Type B pancreatic cell (in vitro differentiated cells): Measurements from ENCODE around the gene ZKSCAN8. TPM values are rescaled to one million over a fixed set of nuclear protein-coding genes. Genes with fewer than 3 reads are reported as not detected.
A peak's percentile ranks its signal among the peaks of the same experiment; 100 is the strongest.
"Not testable (repeated sequence)": the region's sequence is repeated elsewhere in the genome, so short reads cannot be mapped to it uniquely, and the experiment has no call there.

ENCODE experiments used
- DNase-seq: peaks from one replicate; pipeline ENCODE4 v3.0.0; 2021; ENCODE audit warnings: mixed read lengths; ENCODE audit not compliant: unreplicated experiment; ENCODE audit errors: extremely low spot score
- H3K27ac Mint-ChIP-seq: 2 replicates; pipeline ENCODE4 v1.8.0; 2021; ENCODE audit warnings: mild to moderate bottlenecking, mixed read lengths
- H3K27me3 Mint-ChIP-seq: 2 replicates; pipeline ENCODE4 v1.8.0; 2021; ENCODE audit warnings: mixed read lengths
- H3K36me3 Mint-ChIP-seq: 2 replicates; pipeline ENCODE4 v1.8.0; 2021; ENCODE audit warnings: mixed read lengths
- H3K4me1 Mint-ChIP-seq: one replicate; pipeline ENCODE4 v1.8.0; 2021; ENCODE audit warnings: mixed read lengths; ENCODE audit not compliant: unreplicated experiment
- H3K4me3 Mint-ChIP-seq: 2 replicates; pipeline ENCODE4 v1.8.0; 2021; ENCODE audit warnings: mild to moderate bottlenecking, mixed read lengths
- H3K9me3 Mint-ChIP-seq: 2 replicates; pipeline ENCODE4 v1.8.0; 2021; ENCODE audit warnings: mixed read lengths
- CTCF ChIP-seq: fragments of 200-600 bp; sonication (generic); conservative IDR thresholded peaks from 2 replicates; pipeline ENCODE4 v1.5.0; 2021; ENCODE audit warnings: antibody characterized with exemption, mild to moderate bottlenecking
- long read RNA-seq: library from polyadenylated mRNA; unstranded; transcript quantifications from one replicate; pipeline ENCODE4 v2.0.0, GENCODE V29; 2020
- total RNA-seq: library from RNA; stranded (reverse); gene quantifications from 2 replicates; pipeline ENCODE4 v1.2.1, GENCODE V29; 2021; ENCODE audit warnings: low replicate concordance

Gene ZKSCAN8
- total RNA-seq = 22.1 and 37.5 TPM in 2 replicates
- long read RNA-seq, full-length matches to known transcripts = 1 of 5 reads
- long read RNA-seq, partial matches to known transcripts = 0 of 5 reads
- long read RNA-seq, other reads (novel, unspliced or antisense) = 4 of 5 reads

GRCh38 chr6:28141500-28142329 lies at the start of gene ZKSCAN8:
Gene ZKSCAN8 (plus strand): TSS chr6:28141883. CDS start chr6:28148408, 6,525 bp downstream.
- Mint-ChIP-seq H3K9me3 (no peaks in the 10 kb centered on the region), H3K27ac (peak within 1 kb of the TSS; percentile 86), H3K36me3 (peaks cover 24% of the 10 kb centered on the region), H3K4me3 (peak within 1 kb of the TSS; percentile 97), H3K27me3 (peaks cover 4% of the 10 kb centered on the region), H3K4me1 (peaks cover 20% of the 10 kb centered on the region)
- DNase-seq = peak; percentile 82
- TF ChIP-seq CTCF = no peak

- not testable (repeated sequence) for H3K36me3 Mint-ChIP-seq, H3K4me1 Mint-ChIP-seq, H3K27ac Mint-ChIP-seq, H3K4me3 Mint-ChIP-seq, H3K9me3 Mint-ChIP-seq, DNase-seq
- H3K27me3 Mint-ChIP-seq = peaks cover 13% of the 10 kb centered on the region
Observed at GRCh38 chr6:28102222-28102621, 39.5 kb upstream of the ZKSCAN8 start.

- H3K27ac Mint-ChIP-seq, H3K36me3 Mint-ChIP-seq, DNase-seq, H3K9me3 Mint-ChIP-seq, H3K4me1 Mint-ChIP-seq: not testable (repeated sequence)
- Mint-ChIP-seq H3K27me3 (peaks cover 13% of the 10 kb centered on the region), H3K4me3 (peak overlapping the region; percentile 34)
Observed at GRCh38 chr6:28102699-28103098, 39.0 kb upstream of the ZKSCAN8 start.

GRCh38 chr6:28104392-28105244 lies 37.1 kb upstream of the ZKSCAN8 start:
- peak; percentile 83 for DNase-seq
- Mint-ChIP-seq H3K9me3 (no peaks in the 10 kb centered on the region), H3K27me3 (peaks cover 17% of the 10 kb centered on the region), H3K4me1 (peaks cover 4% of the 10 kb centered on the region), H3K4me3 (peak overlapping the region; percentile 95), H3K27ac (peak overlapping the region; percentile 87), H3K36me3 (peaks cover 3% of the 10 kb centered on the region)
- TF ChIP-seq CTCF = peak; percentile 76

- no peak for DNase-seq
- no peaks in the 10 kb centered on the region for H3K9me3 Mint-ChIP-seq
- peaks cover 4% of the 10 kb centered on the region for H3K4me1 Mint-ChIP-seq
- H3K4me3 Mint-ChIP-seq = peak overlapping the region; percentile 95
- no peak for TF ChIP-seq CTCF
- peaks cover 3% of the 10 kb centered on the region for H3K36me3 Mint-ChIP-seq
- peaks cover 14% of the 10 kb centered on the region for H3K27me3 Mint-ChIP-seq
- peak overlapping the region; percentile 69 for H3K27ac Mint-ChIP-seq
Observed at GRCh38 chr6:28105245-28105639, 36.4 kb upstream of the ZKSCAN8 start.

GRCh38 chr6:28107506-28107905 lies 34.2 kb upstream of the ZKSCAN8 start:
- no peak for TF ChIP-seq CTCF
- DNase-seq = no peak
- H3K4me3 Mint-ChIP-seq = no peak overlapping the region
- no peaks in the 10 kb centered on the region for H3K9me3 Mint-ChIP-seq
- H3K4me1 Mint-ChIP-seq = peaks cover 4% of the 10 kb centered on the region
- H3K36me3 Mint-ChIP-seq = peaks cover 3% of the 10 kb centered on the region
- no peak overlapping the region for H3K27ac Mint-ChIP-seq
- peaks cover 12% of the 10 kb centered on the region for H3K27me3 Mint-ChIP-seq
